Midbrain (tissue), 1 donor: ENCODE results near the gene RING1.

Source experiments
- DNase-seq: peaks from one replicate; lab custom pipeline; 2025; lab: John Stamatoyannopoulos, UW

RING1 gene

DNA sequence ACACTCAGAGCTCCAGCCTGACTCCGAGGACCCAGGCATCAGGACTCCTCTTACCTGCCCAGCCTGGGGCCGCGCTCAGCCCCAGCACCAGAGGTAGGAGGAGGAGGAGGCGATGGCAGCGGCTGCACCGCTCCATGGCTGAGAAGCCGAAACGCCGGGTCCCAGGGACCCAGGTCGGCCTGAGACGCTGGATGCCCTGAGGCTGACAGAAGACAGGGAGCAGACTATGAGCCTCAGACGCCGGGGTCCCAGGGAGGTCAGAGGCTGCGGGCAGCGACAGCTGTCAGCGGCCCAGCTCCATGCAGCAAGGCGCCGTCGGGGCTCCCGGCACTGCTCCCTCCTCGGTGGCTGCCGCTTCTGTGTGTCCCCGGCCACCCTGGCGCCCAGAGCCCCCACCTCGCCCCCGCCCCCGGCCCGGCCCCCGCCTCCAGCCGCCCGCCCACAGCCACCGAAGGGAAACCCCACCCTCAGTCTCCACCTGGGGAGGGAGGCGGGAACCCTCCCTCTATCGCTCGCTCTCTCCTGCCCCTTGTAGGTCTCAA is 16.1 kb upstream of the RING1 start, which contains the start of gene COL11A2:
TSS of gene COL11A2 (minus strand) at position 363 of the 542 bp plus-strand sequence. CDS start at position 136, 227 bp downstream.
- DNase-seq = no peak

- peak; percentile 72 for DNase-seq
These were observed 15.4 kb upstream of the RING1 start for GRCh38 chr6:33192671-33193602.

GRCh38 chr6:33193619-33194018 is 14.7 kb upstream of the RING1 start:
- no peak for DNase-seq

- DNase-seq = no peak
These were observed 13.8 kb upstream of the RING1 start for GRCh38 chr6:33194431-33194979.

- DNase-seq = no peak
These were observed 12.8 kb upstream of the RING1 start for GRCh38 chr6:33195304-33196165.

DNA sequence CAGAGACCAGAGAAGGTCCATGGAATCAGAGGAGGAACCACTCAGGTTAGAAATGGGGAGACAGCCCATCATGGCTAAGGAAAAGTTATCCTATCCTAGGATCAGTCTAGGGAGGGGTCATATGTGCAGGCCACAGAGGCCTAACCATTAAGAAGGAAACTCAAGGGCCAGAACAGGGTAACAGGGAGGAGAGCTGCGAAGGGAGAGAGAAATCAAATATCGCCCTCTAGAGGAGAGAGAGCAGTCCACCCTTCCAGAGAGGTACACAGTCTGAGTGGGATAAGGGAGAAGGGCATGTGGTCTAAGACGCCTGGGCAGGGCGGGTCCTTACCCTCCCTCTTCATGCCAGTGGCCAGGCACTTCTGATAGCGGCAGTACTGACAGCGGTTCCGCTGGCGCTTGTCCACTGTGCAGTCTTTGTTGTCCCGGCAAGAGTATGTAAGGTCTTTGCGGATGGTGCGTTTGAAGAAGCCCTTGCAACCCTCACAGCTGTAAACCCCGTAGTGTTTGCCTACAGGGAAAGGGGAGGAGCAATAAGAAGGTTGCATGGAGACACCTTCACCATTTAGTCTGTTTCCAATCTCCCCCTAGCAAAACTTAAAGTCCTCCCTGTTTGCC is 10.8 kb upstream of the RING1 start:
- DNase-seq = peak; percentile 57

- no peak for DNase-seq
These were observed 10.0 kb upstream of the RING1 start for GRCh38 chr6:33198159-33198852.

GRCh38 chr6:33198853-33199436 is 9.4 kb upstream of the RING1 start:
- no peak for DNase-seq

- peak; percentile 75 for DNase-seq
These were observed 8.5 kb upstream of the RING1 start for GRCh38 chr6:33199687-33200218.

DNA sequence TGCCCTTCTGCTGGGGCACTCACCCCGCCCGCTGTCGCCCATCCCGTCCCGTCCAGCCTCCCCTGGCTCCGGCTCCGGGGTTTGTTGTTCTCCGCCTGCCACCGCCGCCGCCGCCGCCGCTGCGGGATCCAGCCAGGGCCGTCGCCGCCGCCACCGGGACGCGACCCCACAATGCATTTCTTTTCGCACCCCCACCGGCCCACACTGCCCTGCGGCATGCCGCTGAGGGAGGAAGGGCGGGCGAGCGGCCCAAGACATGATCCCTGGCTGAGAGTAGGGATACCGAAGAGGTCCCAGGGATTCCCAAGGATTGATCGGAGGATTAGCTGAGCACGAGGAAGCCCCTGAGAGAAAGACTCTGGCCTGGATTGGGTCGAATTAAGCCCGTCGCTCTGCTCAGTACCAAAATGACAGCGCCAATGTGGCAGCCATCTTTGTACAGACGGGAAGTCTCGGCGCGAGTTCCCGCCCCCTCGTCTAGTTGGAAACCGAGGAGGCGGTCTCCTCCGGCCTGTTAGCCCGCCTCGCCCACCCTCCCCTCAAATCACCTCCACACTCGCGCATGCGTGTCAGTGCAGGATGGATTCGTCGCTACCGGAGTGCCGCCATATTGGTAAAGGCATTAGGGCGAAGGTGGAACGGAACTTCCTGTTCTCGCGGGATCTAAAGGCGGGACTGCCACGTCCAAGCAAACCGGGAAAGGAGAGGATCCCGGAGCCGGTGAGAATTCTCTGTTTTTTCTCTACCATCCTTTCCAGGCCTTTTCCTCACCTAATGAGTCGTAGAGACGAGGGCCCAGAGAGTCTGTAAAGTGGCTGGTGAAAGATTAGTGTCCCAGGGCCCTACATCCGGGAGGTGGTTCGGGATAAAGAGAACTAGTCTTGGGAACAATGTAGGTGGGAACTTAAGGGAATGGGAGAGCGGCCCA is 7.8 kb upstream of the RING1 start, which contains the start of the genes RXRB and SLC39A7:
TSS of gene RXRB (minus strand) at position 447 of the 928 bp plus-strand sequence. CDS start at position 258, 189 bp downstream.
TSS of gene SLC39A7 (plus strand) at position 649 of the 928 bp plus-strand sequence. CDS start 379 bp downstream, outside the sequence.
- DNase-seq = peak; percentile 99

GRCh38 chr6:33201147-33201545 is 7.2 kb upstream of the RING1 start:
- no peak for DNase-seq

DNA sequence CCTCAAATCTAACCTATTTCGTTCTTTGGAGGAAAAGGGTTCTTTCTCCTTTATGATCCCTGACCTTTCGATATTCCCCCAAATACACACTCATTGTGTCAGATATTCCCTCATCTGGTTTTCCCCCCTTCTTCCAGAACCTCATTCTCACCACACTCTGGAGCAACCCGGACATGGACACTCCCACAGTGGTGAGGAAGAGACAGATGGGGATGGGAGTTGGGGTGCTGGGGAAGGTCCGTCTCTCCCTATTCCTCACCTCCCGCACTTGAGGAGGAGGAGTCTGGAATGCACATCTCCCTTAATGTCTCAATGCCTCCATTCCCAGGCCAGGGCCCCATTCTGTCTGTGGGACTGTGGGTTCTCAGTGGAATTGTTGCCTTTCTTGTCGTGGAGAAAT is 6.4 kb upstream of the RING1 start:
- no peak for DNase-seq

GRCh38 chr6:33202799-33203198 is 5.5 kb upstream of the RING1 start:
- DNase-seq = no peak

DNA sequence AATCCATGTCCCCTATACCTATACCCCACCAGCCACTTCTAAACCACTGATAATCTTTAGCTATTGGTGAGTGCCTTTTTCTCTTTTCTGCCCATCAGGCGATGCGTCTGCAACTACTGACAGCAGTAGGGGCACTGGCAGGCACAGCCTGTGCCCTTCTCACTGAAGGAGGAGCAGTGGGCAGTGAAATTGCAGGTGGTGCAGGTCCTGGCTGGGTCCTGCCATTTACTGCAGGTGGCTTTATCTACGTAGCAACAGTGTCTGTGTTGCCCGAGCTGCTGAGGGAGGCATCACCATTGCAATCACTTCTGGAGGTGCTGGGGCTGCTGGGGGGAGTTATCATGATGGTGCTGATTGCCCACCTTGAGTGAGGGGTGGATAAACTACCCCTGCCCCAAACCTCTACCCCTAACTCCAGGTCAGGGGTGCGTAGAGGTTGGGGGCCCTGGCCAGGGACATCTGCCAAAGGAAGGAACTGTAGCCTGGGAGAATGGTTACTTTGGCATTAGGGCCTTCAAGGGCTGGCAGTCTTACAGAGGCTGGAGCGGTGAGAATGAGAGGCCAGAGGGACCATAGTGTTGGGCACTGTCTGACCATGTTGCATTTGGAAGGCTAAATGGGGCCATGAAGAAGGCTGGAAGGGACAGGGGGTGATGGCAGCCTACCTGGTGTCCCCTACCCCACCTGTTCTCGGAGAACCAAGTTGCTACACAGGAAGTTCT is 4.7 kb upstream of the RING1 start:
- DNase-seq = no peak

DNA sequence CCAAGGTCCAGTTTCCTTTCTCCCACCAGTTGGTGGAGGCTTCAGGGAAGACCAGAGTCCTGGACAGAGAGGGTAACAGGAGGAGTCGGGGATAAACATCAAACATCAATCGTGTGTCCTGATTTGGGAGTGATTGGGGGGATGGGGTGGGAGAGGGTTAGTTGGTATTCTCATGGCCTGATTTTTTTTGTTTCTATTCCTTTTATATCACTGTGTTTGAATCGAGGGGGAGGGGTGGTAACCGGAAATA is 4.2 kb upstream of the RING1 start:
- no peak for DNase-seq

DNA sequence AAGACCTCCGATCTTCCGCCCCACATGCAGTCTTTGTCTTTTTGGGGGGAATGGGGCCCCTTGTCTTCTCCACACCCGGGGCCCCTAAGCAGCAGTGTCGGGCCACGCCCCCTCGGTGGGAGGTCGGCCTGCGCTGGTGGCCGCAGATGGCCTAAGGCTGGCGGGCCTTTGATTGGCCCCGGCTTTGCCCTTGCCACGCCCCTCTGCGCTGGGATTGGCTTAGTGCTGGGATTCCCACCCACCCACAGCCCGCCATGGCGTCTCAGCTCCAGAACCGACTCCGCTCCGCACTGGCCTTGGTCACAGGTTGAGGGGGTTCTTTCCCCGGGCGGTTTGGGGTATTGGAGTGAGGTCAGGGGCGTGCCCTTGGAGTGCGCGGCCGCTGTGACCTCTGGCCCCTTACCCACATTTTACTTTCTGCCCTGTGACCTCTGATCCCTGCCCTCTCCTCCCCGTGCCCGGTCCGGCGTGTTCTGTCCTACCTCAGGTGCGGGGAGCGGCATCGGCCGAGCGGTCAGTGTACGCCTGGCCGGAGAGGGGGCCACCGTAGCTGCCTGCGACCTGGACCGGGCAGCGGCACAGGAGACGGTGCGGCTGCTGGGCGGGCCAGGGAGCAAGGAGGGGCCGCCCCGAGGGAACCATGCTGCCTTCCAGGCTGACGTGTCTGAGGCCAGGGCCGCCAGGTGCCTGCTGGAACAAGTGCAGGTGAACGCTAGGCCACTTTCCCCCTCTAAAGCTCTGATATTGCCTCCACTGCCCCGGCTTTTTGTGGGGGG is 3.7 kb upstream of the RING1 start, which contains the start of gene HSD17B8:
TSS of gene HSD17B8 (plus strand) at position 241 of the 776 bp plus-strand sequence. CDS start at position 255, 14 bp downstream.
- DNase-seq = peak; percentile 93

DNA sequence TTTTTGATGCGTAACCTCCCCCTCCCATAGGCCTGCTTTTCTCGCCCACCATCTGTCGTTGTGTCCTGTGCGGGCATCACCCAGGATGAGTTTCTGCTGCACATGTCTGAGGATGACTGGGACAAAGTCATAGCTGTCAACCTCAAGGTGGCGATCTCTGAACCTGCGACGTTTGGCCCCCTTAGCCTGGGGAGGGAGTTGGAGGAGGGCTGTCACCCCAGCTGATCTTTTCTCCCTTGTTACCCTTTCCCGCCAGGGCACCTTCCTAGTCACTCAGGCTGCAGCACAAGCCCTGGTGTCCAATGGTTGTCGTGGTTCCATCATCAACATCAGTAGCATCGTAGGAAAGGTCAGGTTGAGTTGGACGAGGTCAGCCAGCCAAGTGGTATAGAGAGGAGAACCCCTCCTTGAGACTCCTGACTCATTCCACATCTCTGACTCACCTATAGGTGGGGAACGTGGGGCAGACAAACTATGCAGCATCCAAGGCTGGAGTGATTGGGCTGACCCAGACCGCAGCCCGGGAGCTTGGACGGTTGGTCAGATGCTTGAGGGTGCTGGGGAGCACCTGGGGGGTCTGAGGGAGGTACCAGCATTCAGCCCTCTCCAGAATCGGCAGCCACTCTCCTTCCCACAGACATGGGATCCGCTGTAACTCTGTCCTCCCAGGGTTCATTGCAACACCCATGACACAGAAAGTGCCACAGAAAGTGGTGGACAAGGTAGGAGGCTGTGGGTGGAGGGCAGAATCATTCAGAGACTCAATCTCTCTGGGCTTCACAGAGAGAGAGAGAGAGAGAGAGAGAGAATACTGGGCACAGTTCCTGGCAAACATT is 2.9 kb upstream of the RING1 start:
- no peak for DNase-seq
